Umbilical cord (tissue), 2 donors: ENCODE measurements around the gene ANKRD24. TPM values are rescaled to one million over a fixed set of nuclear protein-coding genes. Genes with fewer than 3 reads are reported as not detected.
"Not testable (repeated sequence)": the region's sequence is repeated elsewhere in the genome, so short reads cannot be mapped to it uniquely, and the experiment has no call there.

Experiments
- DNase-seq: peaks from one replicate; pipeline ENCODE4 v3.0.0-alpha.2; 2015; ENCODE audit warnings: low spot score
- total RNA-seq: library from RNA; depleted of rRNA; stranded (reverse); fragments of >200 nt; gene quantifications from one replicate; pipeline ENCODE4 v1.2.3, GENCODE V29; 2014; ENCODE audit warnings: low replicate concordance; ENCODE audit not compliant: insufficient read depth

ANKRD24 gene
- total RNA-seq, 1 donor from 2014 or later = 1.4 TPM

GRCh38 chr19:4230237-4230636 lies 47.7 kb downstream of the ANKRD24 start:
- DNase-seq = not testable (repeated sequence)

- DNase-seq = not testable (repeated sequence)
These were observed 49.0 kb downstream of the ANKRD24 start for GRCh38 chr19:4231521-4231920.

- DNase-seq = not testable (repeated sequence)
These were observed 49.6 kb downstream of the ANKRD24 start for GRCh38 chr19:4232139-4232538.

- no peak for DNase-seq
These were observed 50.3 kb downstream of the ANKRD24 start for GRCh38 chr19:4232614-4233281.

GRCh38 chr19:4233282-4233853 lies 50.9 kb downstream of the ANKRD24 start:
- no peak for DNase-seq

GRCh38 chr19:4234142-4234861 lies 51.8 kb downstream of the ANKRD24 start:
- DNase-seq = no peak

GRCh38 chr19:4234862-4235201 lies 52.3 kb downstream of the ANKRD24 start:
- no peak for DNase-seq

- not testable (repeated sequence) for DNase-seq
These were observed 55.0 kb downstream of the ANKRD24 start for GRCh38 chr19:4237510-4237909.

- DNase-seq = no peak
These were observed 56.3 kb downstream of the ANKRD24 start for GRCh38 chr19:4238831-4239230.

GRCh38 chr19:4241824-4242430 lies 59.4 kb downstream of the ANKRD24 start:
- no peak for DNase-seq

GRCh38 chr19:4245938-4246337 lies 63.4 kb downstream of the ANKRD24 start:
- DNase-seq = not testable (repeated sequence)

- DNase-seq = peak; percentile 100
These were observed 64.5 kb downstream of the ANKRD24 start, which contains the start of gene YJU2 for GRCh38 chr19:4246767-4247593. YJU2 (plus strand) TSS chr19:4247080; CDS start chr19:4247147, 67 bp downstream.

- no peak for DNase-seq
These were observed 74.1 kb downstream of the ANKRD24 start for GRCh38 chr19:4256563-4256962.

GRCh38 chr19:4257025-4257424 lies 74.5 kb downstream of the ANKRD24 start:
- no peak for DNase-seq

GRCh38 chr19:4258181-4258580 lies 75.7 kb downstream of the ANKRD24 start:
- DNase-seq = no peak

GRCh38 chr19:4260613-4261191 lies 78.2 kb downstream of the ANKRD24 start:
- DNase-seq = no peak

GRCh38 chr19:4264812-4265211 lies 82.3 kb downstream of the ANKRD24 start:
- DNase-seq = no peak

- no peak for DNase-seq
These were observed 83.9 kb downstream of the ANKRD24 start for GRCh38 chr19:4266253-4267000.

GRCh38 chr19:4267101-4267900 lies 84.8 kb downstream of the ANKRD24 start:
- peak; percentile 11 for DNase-seq
